Mesendoderm (in vitro differentiated cells): Measurements from ENCODE around the gene PITPNM2.
A peak's percentile ranks its signal among the peaks of the same experiment; 100 is the strongest.

ENCODE experiments used
- DNase-seq: peaks from one replicate; pipeline ENCODE4 v3.0.0; 2013
- H2AK5ac ChIP-seq: 2 replicates; pipeline ENCODE4 v1.6.1; 2013; ENCODE audit warnings: low read length, inconsistent platforms
- H2BK120ac ChIP-seq: 2 replicates; pipeline ENCODE4 v1.6.1; 2013; ENCODE audit warnings: low read depth, mild to moderate bottlenecking, low read length, moderate library complexity, mixed read lengths
- H2BK15ac ChIP-seq: replicated peaks from 2 replicates; pipeline ENCODE4 v1.6.1; 2013; ENCODE audit warnings: low read depth, mild to moderate bottlenecking, moderate library complexity
- H2BK5ac ChIP-seq: 2 replicates; pipeline ENCODE4 v1.6.1; 2013; ENCODE audit warnings: low read length, inconsistent platforms
- H3K18ac ChIP-seq: 2 replicates; pipeline ENCODE4 v1.6.1; 2013; ENCODE audit warnings: mild to moderate bottlenecking, low read length, mixed read lengths
- H3K23ac ChIP-seq: one replicate; pipeline ENCODE4 v1.6.1; 2013; ENCODE audit warnings: low read length
- H3K27ac ChIP-seq: 2 replicates; pipeline ENCODE4 v1.5.1; 2013; ENCODE audit warnings: low read depth, mild to moderate bottlenecking, inconsistent platforms, low read length, moderate library complexity
- H3K27me3 ChIP-seq: 2 replicates; pipeline ENCODE4 v1.6.1; 2013; ENCODE audit warnings: low read length, control low read depth, mild to moderate bottlenecking, inconsistent platforms; ENCODE audit not compliant: insufficient read depth, poor library complexity
- H3K36me3 ChIP-seq: 2 replicates; pipeline ENCODE4 v1.6.1; 2013; ENCODE audit warnings: low read length, inconsistent platforms; ENCODE audit not compliant: control insufficient read depth, insufficient read depth
- H3K4ac ChIP-seq: one replicate; pipeline ENCODE4 v1.6.1; 2013; ENCODE audit warnings: low read depth, mild to moderate bottlenecking, low read length, moderate library complexity
- H3K4me1 ChIP-seq: 2 replicates; pipeline ENCODE4 v1.6.1; 2013; ENCODE audit warnings: low read depth, low read length, inconsistent platforms; ENCODE audit not compliant: control insufficient read depth
- H3K4me2 ChIP-seq: 2 replicates; pipeline ENCODE4 v1.6.1; 2013; ENCODE audit warnings: low read length
- H3K4me3 ChIP-seq: 2 replicates; pipeline ENCODE4 v1.5.1; 2013; ENCODE audit warnings: mild to moderate bottlenecking, low read length
- H3K56ac ChIP-seq: one replicate; pipeline ENCODE4 v1.6.1; 2013; ENCODE audit warnings: low read length
- H3K79me1 ChIP-seq: 2 replicates; pipeline ENCODE4 v1.6.1; 2013; ENCODE audit warnings: low read length, inconsistent platforms
- H3K79me2 ChIP-seq: 2 replicates; pipeline ENCODE4 v1.6.1; 2013; ENCODE audit warnings: mild to moderate bottlenecking, low read length; ENCODE audit not compliant: control insufficient read depth, insufficient read depth
- H3K9ac ChIP-seq: 2 replicates; pipeline ENCODE4 v1.6.1; 2013; ENCODE audit warnings: low read length, inconsistent platforms
- H4K5ac ChIP-seq: one replicate; pipeline ENCODE4 v1.6.1; 2013; ENCODE audit warnings: low read length
- H4K8ac ChIP-seq: one replicate; pipeline ENCODE4 v1.6.1; 2013; ENCODE audit warnings: low read depth, mild to moderate bottlenecking, control low read depth, low read length, moderate library complexity
- WGBS: extraction: QIAGEN DNeasy Blood & Tissue Kit; methylation state at CpG from one replicate; pipeline ENCODE4 v1.1.7; 2013; ENCODE audit warnings: low lambda C conversion rate, missing lambda C conversion rate; ENCODE audit not compliant: insufficient coverage; ENCODE audit errors: extremely low coverage; 5-methylcytosine and 5-hydroxymethylcytosine counted together

The PITPNM2 gene

GRCh38 chr12:123142921-123143735, 7.8 kb downstream of the PITPNM2 start:
- no peak overlapping the region for H2BK5ac ChIP-seq
- H3K18ac ChIP-seq = no peak overlapping the region
- no peaks in the 10 kb centered on the region for H3K4me1 ChIP-seq
- H3K4me2 ChIP-seq = no peak overlapping the region
- no peak overlapping the region for H2AK5ac ChIP-seq
- no peak overlapping the region for H4K8ac ChIP-seq
- no peak overlapping the region for H3K9ac ChIP-seq
- no peak overlapping the region for H3K4me3 ChIP-seq
- H3K79me1 ChIP-seq = peaks cover 2% of the 10 kb centered on the region
- H3K56ac ChIP-seq = no peak overlapping the region
- no peaks in the 10 kb centered on the region for H3K36me3 ChIP-seq
- no peak overlapping the region for H3K23ac ChIP-seq
- no peak overlapping the region for H2BK15ac ChIP-seq
- no peak overlapping the region for H2BK120ac ChIP-seq
- WGBS = no CpG with 5 or more reads among the region's 11 CpGs
- H3K4ac ChIP-seq = no peak overlapping the region
- H3K79me2 ChIP-seq = no peaks in the 10 kb centered on the region
- H3K27ac ChIP-seq = no peak overlapping the region
- H3K27me3 ChIP-seq = no peaks in the 10 kb centered on the region
- DNase-seq = no peak
- H4K5ac ChIP-seq = no peak overlapping the region

GRCh38 chr12:123142518-123142840, 8.4 kb downstream of the PITPNM2 start:
- no peak overlapping the region for H3K4me2 ChIP-seq
- H3K4me3 ChIP-seq = no peak overlapping the region
- H3K27ac ChIP-seq = no peak overlapping the region
- H3K23ac ChIP-seq = no peak overlapping the region
- no peak overlapping the region for H3K4ac ChIP-seq
- peaks cover 2% of the 10 kb centered on the region for H3K79me1 ChIP-seq
- no peak overlapping the region for H4K8ac ChIP-seq
- no peaks in the 10 kb centered on the region for H3K36me3 ChIP-seq
- no peak overlapping the region for H3K9ac ChIP-seq
- WGBS = no CpG with 5 or more reads among the region's 5 CpGs
- H3K56ac ChIP-seq = no peak overlapping the region
- H3K79me2 ChIP-seq = no peaks in the 10 kb centered on the region
- no peak overlapping the region for H2BK15ac ChIP-seq
- DNase-seq = no peak
- H3K27me3 ChIP-seq = no peaks in the 10 kb centered on the region
- H3K18ac ChIP-seq = no peak overlapping the region
- no peak overlapping the region for H4K5ac ChIP-seq
- H2BK120ac ChIP-seq = no peak overlapping the region
- H2BK5ac ChIP-seq = no peak overlapping the region
- H3K4me1 ChIP-seq = no peaks in the 10 kb centered on the region
- no peak overlapping the region for H2AK5ac ChIP-seq

GRCh38 chr12:123141615-123142517, 9.0 kb downstream of the PITPNM2 start:
- no peak overlapping the region for H3K4me3 ChIP-seq
- WGBS = no CpG with 5 or more reads among the region's 15 CpGs

GRCh38 chr12:123140676-123141614, 9.9 kb downstream of the PITPNM2 start:
- H4K8ac ChIP-seq = no peak overlapping the region
- no peak overlapping the region for H4K5ac ChIP-seq
- H2AK5ac ChIP-seq = no peak overlapping the region
- no peak overlapping the region for H3K9ac ChIP-seq
- H3K4me2 ChIP-seq = no peak overlapping the region
- H3K79me2 ChIP-seq = no peaks in the 10 kb centered on the region
- H3K23ac ChIP-seq = peak overlapping the region; percentile 33
- H2BK120ac ChIP-seq = no peak overlapping the region
- H3K56ac ChIP-seq = peak overlapping the region; percentile 45
- no peaks in the 10 kb centered on the region for H3K36me3 ChIP-seq
- H3K4me1 ChIP-seq = no peaks in the 10 kb centered on the region
- no peak overlapping the region for H3K4me3 ChIP-seq
- no peak overlapping the region for H3K4ac ChIP-seq
- no peak overlapping the region for H2BK15ac ChIP-seq
- H3K27me3 ChIP-seq = no peaks in the 10 kb centered on the region
- DNase-seq = no peak
- H3K18ac ChIP-seq = no peak overlapping the region
- no CpG with 5 or more reads among the region's 6 CpGs for WGBS
- peaks cover 2% of the 10 kb centered on the region for H3K79me1 ChIP-seq
- H3K27ac ChIP-seq = peak overlapping the region; percentile 24
- no peak overlapping the region for H2BK5ac ChIP-seq

More at GRCh38 chr12:123141615-123142517, 9.0 kb downstream of the PITPNM2 start:
- Histone ChIP-seq H3K79me2 (no peaks in the 10 kb centered on the region), H3K27ac (peak overlapping the region; percentile 24), H3K79me1 (peaks cover 2% of the 10 kb centered on the region), H2BK15ac (no peak overlapping the region), H3K9ac (peak overlapping the region; percentile 26), H2BK120ac (no peak overlapping the region), H4K8ac (no peak overlapping the region), H2BK5ac (no peak overlapping the region), H3K4me2 (no peak overlapping the region), H3K23ac (peak overlapping the region; percentile 33), H4K5ac (no peak overlapping the region), H3K56ac (peak overlapping the region; percentile 45), H3K4me1 (no peaks in the 10 kb centered on the region), H3K27me3 (no peaks in the 10 kb centered on the region), H3K36me3 (no peaks in the 10 kb centered on the region), H2AK5ac (no peak overlapping the region), H3K18ac (peak overlapping the region; percentile 20), H3K4ac (no peak overlapping the region)
- peak; percentile 58 for DNase-seq

GRCh38 chr12:123139926-123140675, 10.8 kb downstream of the PITPNM2 start:
- H3K4me1 ChIP-seq = no peaks in the 10 kb centered on the region
- no peak overlapping the region for H3K27ac ChIP-seq
- H4K8ac ChIP-seq = no peak overlapping the region
- no peak overlapping the region for H3K9ac ChIP-seq
- H3K36me3 ChIP-seq = no peaks in the 10 kb centered on the region
- no peak overlapping the region for H3K4ac ChIP-seq
- peak; percentile 57 for DNase-seq
- no peaks in the 10 kb centered on the region for H3K79me2 ChIP-seq
- H2AK5ac ChIP-seq = no peak overlapping the region
- peaks cover 2% of the 10 kb centered on the region for H3K79me1 ChIP-seq
- H3K18ac ChIP-seq = no peak overlapping the region
- H2BK5ac ChIP-seq = no peak overlapping the region
- no peak overlapping the region for H3K4me2 ChIP-seq
- H3K4me3 ChIP-seq = no peak overlapping the region
- H4K5ac ChIP-seq = no peak overlapping the region
- no peak overlapping the region for H2BK120ac ChIP-seq
- H3K56ac ChIP-seq = peak overlapping the region; percentile 26
- H3K23ac ChIP-seq = no peak overlapping the region
- WGBS = no CpG with 5 or more reads among the region's 6 CpGs
- H3K27me3 ChIP-seq = no peaks in the 10 kb centered on the region
- no peak overlapping the region for H2BK15ac ChIP-seq
